HepG2 (cell line): ENCODE measurements around the gene SLC9A8. TPM values are rescaled to one million over a fixed set of nuclear protein-coding genes. Genes with fewer than 3 reads are reported as not detected.
A peak's percentile ranks its signal among the peaks of the same experiment; 100 is the strongest.

Experiments
- CC2D1A ChIP-seq: sonication (generic); formaldehyde crosslinking; IDR thresholded peaks from 2 replicates; pipeline ENCODE4 v1.8.1; 2023; ENCODE audit warnings: mild to moderate bottlenecking, missing genetic modification reagents
- CENPT ChIP-seq: sonication (generic); formaldehyde crosslinking; IDR thresholded peaks from 2 replicates; pipeline ENCODE4 v1.8.0; 2022; ENCODE audit warnings: low read depth, mild to moderate bottlenecking, moderate library complexity, missing genetic modification reagents
- CREBL2 ChIP-seq: sonication (generic); formaldehyde crosslinking; IDR thresholded peaks from 2 replicates; pipeline ENCODE4 v1.8.1; 2023; ENCODE audit warnings: missing genetic modification reagents, mild to moderate bottlenecking, borderline replicate concordance
- DMTF1 ChIP-seq: sonication (generic); formaldehyde crosslinking; IDR thresholded peaks from 2 replicates; pipeline ENCODE4 v1.4.0; 2020; ENCODE audit warnings: mild to moderate bottlenecking, missing genetic modification reagents
- FOXA1 ChIP-seq, 2 experiments: fragments of 450-650 bp in 1 of 2; sonication (generic) in 1 of 2; formaldehyde crosslinking in 1 of 2; IDR thresholded peaks; 2 replicates each; pipeline versions ENCODE4 v1.4.0 to v1.6.1; 2016 to 2020; ENCODE audit warnings: missing genetic modification reagents in 1 of 2
- FOXJ3 ChIP-seq: sonication (generic); formaldehyde crosslinking; IDR thresholded peaks from 2 replicates; pipeline ENCODE4 v1.4.0; 2020; ENCODE audit warnings: missing genetic modification reagents, mild to moderate bottlenecking, borderline replicate concordance
- FOXO1 ChIP-seq: sonication (generic); formaldehyde crosslinking; IDR thresholded peaks from 2 replicates; pipeline ENCODE4 v1.4.0; 2020; ENCODE audit warnings: missing genetic modification reagents
- GATAD2A ChIP-seq: IDR thresholded peaks from 2 replicates; pipeline ENCODE4 v1.6.1; 2016
- HDAC2 ChIP-seq: sonication (generic); formaldehyde crosslinking; IDR thresholded peaks from 2 replicates; pipeline ENCODE4 v1.4.0; 2020; ENCODE audit warnings: missing genetic modification reagents
- HHEX ChIP-seq: IDR thresholded peaks from 2 replicates; pipeline ENCODE4 v1.6.1; 2016; ENCODE audit warnings: control low read depth
- KAT2B ChIP-seq: fragments of 150-350 bp; IDR thresholded peaks from 2 replicates; pipeline ENCODE4 v1.6.1; 2014; ENCODE audit warnings: low read depth, low read length, borderline replicate concordance
- MBNL3 ChIP-seq: fragments of 250-450 bp; sonication (Bioruptor Pico); conservative IDR thresholded peaks from 2 replicates; pipeline ENCODE4 v1.8.0; 2022; ENCODE audit warnings: mild to moderate bottlenecking, inconsistent platforms
- NR2F2 ChIP-seq: IDR thresholded peaks from 2 replicates; pipeline ENCODE4 v1.6.1; 2012; ENCODE audit warnings: low read depth, inconsistent platforms, borderline replicate concordance
- PRPF4 ChIP-seq: fragments of 200-400 bp; formaldehyde crosslinking; IDR thresholded peaks from 2 replicates; pipeline ENCODE4 v1.6.1; 2016; ENCODE audit warnings: low read length, low read depth; ENCODE audit not compliant: poor library complexity, severe bottlenecking
- REL ChIP-seq: sonication (generic); formaldehyde crosslinking; conservative IDR thresholded peaks from 2 replicates; pipeline ENCODE4 v1.8.0; 2022; ENCODE audit warnings: mild to moderate bottlenecking, missing genetic modification reagents, moderate library complexity
- REPIN1 ChIP-seq: sonication (generic); formaldehyde crosslinking; IDR thresholded peaks from 2 replicates; pipeline ENCODE4 v1.8.0; 2022; ENCODE audit warnings: missing genetic modification reagents, low read depth, mild to moderate bottlenecking, borderline replicate concordance
- THAP8 ChIP-seq: sonication (generic); formaldehyde crosslinking; IDR thresholded peaks from 2 replicates; pipeline ENCODE4 v1.5.1; 2020; ENCODE audit warnings: missing genetic modification reagents, mild to moderate bottlenecking, borderline replicate concordance
- YEATS2 ChIP-seq: sonication (generic); formaldehyde crosslinking; IDR thresholded peaks from 2 replicates; pipeline ENCODE4 v1.4.0; 2020; ENCODE audit warnings: missing genetic modification reagents, borderline replicate concordance
- ZBTB38 ChIP-seq: sonication (generic); formaldehyde crosslinking; IDR thresholded peaks from 2 replicates; pipeline ENCODE4 v1.5.1; 2020; ENCODE audit warnings: mild to moderate bottlenecking, missing genetic modification reagents
- ZBTB49 ChIP-seq: sonication (generic); formaldehyde crosslinking; IDR thresholded peaks from 2 replicates; pipeline ENCODE4 v1.4.0; 2020; ENCODE audit warnings: missing genetic modification reagents, borderline replicate concordance
- ZNF264 ChIP-seq: sonication (generic); formaldehyde crosslinking; IDR thresholded peaks from 2 replicates; pipeline ENCODE4 v1.4.0; 2020; ENCODE audit warnings: missing genetic modification reagents
- ZNF335 ChIP-seq: sonication (generic); formaldehyde crosslinking; IDR thresholded peaks from 2 replicates; pipeline ENCODE4 v1.4.0; 2020; ENCODE audit warnings: missing genetic modification reagents
- ZNF572 ChIP-seq: sonication (generic); formaldehyde crosslinking; IDR thresholded peaks from 2 replicates; pipeline ENCODE4 v1.5.1; 2020; ENCODE audit warnings: mild to moderate bottlenecking, missing genetic modification reagents
- ZNF883 ChIP-seq: sonication (generic); formaldehyde crosslinking; IDR thresholded peaks from 2 replicates; pipeline ENCODE4 v1.5.1; 2020; ENCODE audit warnings: mild to moderate bottlenecking, missing genetic modification reagents; ENCODE audit errors: not compliant biosample characterization
- ZSCAN9 ChIP-seq: IDR thresholded peaks from 2 replicates; pipeline ENCODE4 v1.6.1; 2016; ENCODE audit warnings: borderline replicate concordance
- polyA plus RNA-seq, 8 experiments: library from polyadenylated mRNA; depleted of rRNA in 3 of 8; stranded (reverse) in 7 of 8; unstranded in 1 of 8; fragments of >200 nt; fragmentation: Illumina TruSeq in 4 of 8; extraction: Trizol in 4 of 8; gene quantifications; 2 replicates each; pipeline versions ENCODE4 v1.2.1 to v1.2.3, GENCODE V29; 2011 to 2016; ENCODE audit warnings: low read depth in 4 of 8, missing spikeins in 1 of 8, mixed read lengths in 1 of 8; ENCODE audit not compliant: insufficient read depth in 1 of 8
- total RNA-seq, 5 experiments: library from RNA; depleted of rRNA; stranded (reverse); fragments of >200 nt; fragmentation: Illumina TruSeq; extraction: Trizol; gene quantifications; 2 replicates each; pipeline ENCODE4 v1.2.3, GENCODE V29; 2016; ENCODE audit warnings: low read depth in 1 of 5

The SLC9A8 gene
- total and polyA plus RNA-seq, 2 of the 13 experiments (the other 11 are each of a cell fraction or from before 2014, with no cell fraction given) = 4.1 to 7.4 TPM

GRCh38 chr20:49812507-49813304 lies at the start of gene SLC9A8 (continued):
- TF ChIP-seq FOXA1 (IDR thresholded peaks at IDR 0.05) = no peak
- peak; percentile 62 for TF ChIP-seq FOXA1 (CRISPR knock-in tag; IDR thresholded peaks at IDR 0.05)
- peak; percentile 82; the same call in 1 of the 2 replicates for TF ChIP-seq ZNF264 (CRISPR knock-in tag)
- peak; percentile 95; the same call in 1 of the 2 replicates for TF ChIP-seq ZNF572
- no peak; the same call in 1 of the 2 replicates for TF ChIP-seq CREBL2 (CRISPR knock-in tag)
- peak; percentile 18; the same call in 1 of the 2 replicates for TF ChIP-seq GATAD2A
- peak; percentile 58; the same call in 1 of the 2 replicates for TF ChIP-seq FOXO1 (CRISPR knock-in tag)
- TF ChIP-seq THAP8 (CRISPR knock-in tag) = no peak
- TF ChIP-seq MBNL3 (CRISPR knock-in tag) = no peak
- no peak for TF ChIP-seq FOXJ3 (CRISPR knock-in tag)
- TF ChIP-seq KAT2B = no peak
- no peak for TF ChIP-seq REL (CRISPR knock-in tag)
- peak; percentile 87 for TF ChIP-seq ZSCAN9 (CRISPR knock-in tag)
- TF ChIP-seq CENPT (CRISPR knock-in tag) = no peak
- TF ChIP-seq ZBTB49 = peak; percentile 24; the same call in 1 of the 2 replicates
- TF ChIP-seq ZNF335 = peak; percentile 66
- 0 out of 2 replicates have a peak, but pooled peaks have one; percentile 20 for TF ChIP-seq DMTF1
- 0 out of 2 replicates have a peak, but pooled peaks have one; percentile 11 for TF ChIP-seq NR2F2
- peak; percentile 95 for TF ChIP-seq YEATS2
- no peak for TF ChIP-seq ZNF883
- TF ChIP-seq PRPF4 = no peak
- peak; percentile 62 for TF ChIP-seq HDAC2
- TF ChIP-seq HHEX (CRISPR knock-in tag) = no peak
- no peak for TF ChIP-seq CC2D1A (CRISPR knock-in tag)
- no peak; the same call in 1 of the 2 replicates for TF ChIP-seq REPIN1 (CRISPR knock-in tag)
- peak; percentile 88 for TF ChIP-seq ZBTB38 (CRISPR knock-in tag)
